Measurements from ENCODE around the gene ABCC4. TPM values are rescaled to one million over a fixed set of nuclear protein-coding genes. Genes with fewer than 3 reads are reported as not detected.

ABCC4 gene
- total RNA-seq, 4 donors from 2014 or later, result 15.8 to 26.0 (median 23.8) TPM

GRCh38 chr13:94996445-94996844, 304.8 kb downstream of the ABCC4 start:
- Histone ChIP-seq H3K4me1 (no peaks in the 10 kb centered on the region), H3K4me3 (no peak overlapping the region), H3K27me3 (peaks cover 11% of the 10 kb centered on the region), H3K27ac (no peak overlapping the region), H3K9me3 (no peaks in the 10 kb centered on the region), H3K36me3 (no peaks in the 10 kb centered on the region)
- 60 to 62% methylated on average over 1 of the region's 1 CpG for WGBS, 2 donors (ENCODE audit: low coverage in 1 of 2)
- TF ChIP-seq EP300 (IDR thresholded peaks at IDR 0.05; ENCODE audit: low read depth) (no peak), POLR2AphosphoS5 (IDR thresholded peaks at IDR 0.05) (no peak), CTCF (IDR thresholded peaks at IDR 0.05) (no peak), POLR2A (IDR thresholded peaks at IDR 0.05) (no peak)
- in situ Hi-C loops (cut with MboI; ENCODE audit: low pct_ligation_motif_present in 1 of 4, low pct_unique_long_range_greater_than_20kb in 1 of 4, low sequenced_read_pairs in 3 of 4) (no loop called here), intact Hi-C loops (cut with DNase I; ENCODE audit: low total_unique reads) (no loop called here)
- DNase-seq, result no peak

GRCh38 chr13:94994506-94994905, 306.7 kb downstream of the ABCC4 start:
- TF ChIP-seq EP300 (IDR thresholded peaks at IDR 0.05; ENCODE audit: low read depth) (no peak), POLR2AphosphoS5 (IDR thresholded peaks at IDR 0.05) (no peak), CTCF (IDR thresholded peaks at IDR 0.05) (no peak), POLR2A (IDR thresholded peaks at IDR 0.05) (no peak)
- WGBS, 2 donors (ENCODE audit: low coverage in 1 of 2), result 56 to 70% methylated on average over 3 of the region's 3 CpGs
- Histone ChIP-seq H3K36me3 (no peaks in the 10 kb centered on the region), H3K27ac (no peak overlapping the region), H3K4me1 (no peaks in the 10 kb centered on the region), H3K4me3 (no peak overlapping the region), H3K27me3 (peaks cover 15% of the 10 kb centered on the region), H3K9me3 (no peaks in the 10 kb centered on the region)
- DNase-seq, result no peak
- in situ Hi-C loops (cut with MboI; ENCODE audit: low pct_ligation_motif_present in 1 of 4, low pct_unique_long_range_greater_than_20kb in 1 of 4, low sequenced_read_pairs in 3 of 4) (no loop called here), intact Hi-C loops (cut with DNase I; ENCODE audit: low total_unique reads) (loop anchor here (5.0 kb wide), 1 partner anchor 202 kb away; no protein-coding TSS in a partner anchor)

- DNase-seq, result no peak
- in situ Hi-C loops (cut with MboI; ENCODE audit: low pct_ligation_motif_present in 1 of 4, low pct_unique_long_range_greater_than_20kb in 1 of 4, low sequenced_read_pairs in 3 of 4) (no loop called here), intact Hi-C loops (cut with DNase I; ENCODE audit: low total_unique reads) (loop anchor here (5.0 kb wide), 1 partner anchor 201 kb away; no protein-coding TSS in a partner anchor)
- 53 to 59% methylated on average over 3 of the region's 3 CpGs for whole genome bisulfite sequencing, 2 donors (ENCODE audit: low coverage in 1 of 2)
- peaks cover 18% of the 10 kb centered on the region for H3K27me3 ChIP-seq
- no peak overlapping the region for H3K4me3 ChIP-seq
- H3K36me3 ChIP-seq, result no peaks in the 10 kb centered on the region
- no peak for TF ChIP-seq CTCF (IDR thresholded peaks at IDR 0.05)
- no peak for TF ChIP-seq EP300 (IDR thresholded peaks at IDR 0.05; ENCODE audit: low read depth)
- TF ChIP-seq POLR2AphosphoS5 (IDR thresholded peaks at IDR 0.05), result no peak
- no peak for TF ChIP-seq POLR2A (IDR thresholded peaks at IDR 0.05)
- H3K9me3 ChIP-seq, result no peaks in the 10 kb centered on the region
- no peaks in the 10 kb centered on the region for H3K4me1 ChIP-seq
- no peak overlapping the region for H3K27ac ChIP-seq
These were observed 307.6 kb downstream of the ABCC4 start for GRCh38 chr13:94993616-94994015.

GRCh38 chr13:94992036-94992960, 309.0 kb downstream of the ABCC4 start:
- TF ChIP-seq EP300 (IDR thresholded peaks at IDR 0.05; ENCODE audit: low read depth) (no peak), CTCF (IDR thresholded peaks at IDR 0.05) (no peak), POLR2A (IDR thresholded peaks at IDR 0.05) (no peak), POLR2AphosphoS5 (IDR thresholded peaks at IDR 0.05) (no peak)
- Histone ChIP-seq H3K27me3 (peaks cover 18% of the 10 kb centered on the region), H3K36me3 (no peaks in the 10 kb centered on the region), H3K4me3 (no peak overlapping the region), H3K27ac (no peak overlapping the region), H3K4me1 (no peaks in the 10 kb centered on the region), H3K9me3 (no peaks in the 10 kb centered on the region)
- intact Hi-C loops (cut with DNase I; ENCODE audit: low total_unique reads) (loop anchor here (5.0 kb wide), 1 partner anchor 200 kb away; no protein-coding TSS in a partner anchor), in situ Hi-C loops (cut with MboI; ENCODE audit: low pct_ligation_motif_present in 1 of 4, low pct_unique_long_range_greater_than_20kb in 1 of 4, low sequenced_read_pairs in 3 of 4) (no loop called here)
- no peak for DNase-seq
- 73 to 74% methylated on average over 7 to 9 of the region's 9 CpGs for WGBS, 2 donors (ENCODE audit: low coverage in 1 of 2)

Data from transverse colon (tissue), 4 donors.